ENCODE results near the gene PCDHGA11.
"Not testable (repeated sequence)": the region's sequence is repeated elsewhere in the genome, so short reads cannot be mapped to it uniquely, and the experiment has no call there.

PCDHGA11 gene

DNA sequence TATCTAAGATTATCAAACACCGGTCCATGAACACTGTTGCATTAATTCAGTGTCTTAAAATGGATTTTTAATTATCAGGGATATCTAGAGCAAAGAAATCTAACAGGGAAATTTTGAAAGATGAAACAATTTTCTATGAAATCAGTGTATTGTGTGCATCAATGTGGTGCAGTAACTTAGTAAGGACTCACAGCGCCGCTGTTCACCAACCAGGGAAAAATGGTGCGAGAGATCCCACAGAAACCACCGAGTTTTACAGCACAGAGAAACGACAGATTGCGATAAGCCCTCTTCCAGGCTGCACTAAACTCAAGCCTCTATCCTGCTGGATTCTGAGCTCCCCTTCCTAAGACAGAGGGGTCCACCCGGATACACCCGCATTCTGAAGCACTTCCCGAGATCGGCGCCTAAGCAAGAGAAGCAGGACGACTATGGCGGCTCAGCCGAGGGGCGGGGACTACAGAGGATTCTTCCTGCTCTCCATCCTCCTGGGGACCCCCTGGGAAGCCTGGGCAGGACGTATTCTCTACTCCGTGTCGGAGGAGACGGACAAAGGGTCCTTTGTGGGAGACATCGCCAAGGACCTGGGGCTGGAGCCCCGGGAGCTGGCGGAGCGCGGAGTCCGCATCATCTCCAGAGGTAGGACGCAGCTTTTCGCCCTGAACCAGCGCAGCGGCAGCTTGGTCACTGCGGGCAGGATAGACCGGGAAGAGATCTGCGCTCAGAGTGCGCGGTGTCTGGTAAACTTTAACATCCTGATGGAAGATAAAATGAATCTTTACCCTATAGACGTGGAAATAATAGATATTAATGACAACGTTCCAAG is 38.2 kb upstream of the PCDHGA11 start, which contains the start of gene PCDHGA7:
Gene PCDHGA7, plus strand, starts transcription at position 274 of the 826 bp plus-strand sequence. Its CDS starts 158 bp downstream, at position 432.
- DNase-seq (ENCODE audit: extremely low read depth, insufficient read length) = no peak
- TF ChIP-seq CTCF (IDR thresholded peaks at IDR 0.05; ENCODE audit: insufficient read depth, low read length, poor library complexity, severe bottlenecking) = no peak
- Histone ChIP-seq H3K36me3 (ENCODE audit: control insufficient read depth, insufficient read depth, low read length) (no peaks in the 10 kb centered on the region), H3K4me3 (replicated peaks; ENCODE audit: low read depth, low read length) (no peak within 1 kb of the TSS), H3K27me3 (replicated peaks; ENCODE audit: control insufficient read depth, insufficient read depth, low read length) (no peaks in the 10 kb centered on the region)

DNA sequence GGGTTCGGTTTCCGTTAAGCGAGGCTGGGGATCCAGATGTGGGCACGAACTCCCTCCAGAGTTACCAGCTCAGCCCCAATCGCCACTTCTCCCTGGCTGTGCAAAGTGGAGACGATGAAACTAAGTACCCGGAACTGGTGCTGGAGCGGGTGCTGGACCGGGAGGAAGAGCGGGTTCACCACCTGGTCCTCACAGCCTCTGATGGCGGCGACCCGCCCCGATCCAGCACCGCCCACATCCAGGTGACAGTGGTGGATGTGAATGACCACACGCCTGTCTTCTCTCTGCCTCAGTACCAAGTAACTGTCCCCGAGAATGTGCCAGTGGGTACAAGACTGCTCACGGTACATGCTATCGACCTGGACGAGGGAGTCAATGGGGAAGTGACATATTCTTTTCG is 37.5 kb upstream of the PCDHGA11 start:
- DNase-seq (ENCODE audit: extremely low read depth, insufficient read length) = no peak
- TF ChIP-seq CTCF (IDR thresholded peaks at IDR 0.05; ENCODE audit: insufficient read depth, low read length, poor library complexity, severe bottlenecking) = no peak
- no peaks in the 10 kb centered on the region for H3K36me3 ChIP-seq (ENCODE audit: control insufficient read depth, insufficient read depth, low read length)
- no peak overlapping the region for H3K4me3 ChIP-seq (replicated peaks; ENCODE audit: low read depth, low read length)
- H3K27me3 ChIP-seq (replicated peaks; ENCODE audit: control insufficient read depth, insufficient read depth, low read length) = no peaks in the 10 kb centered on the region

GRCh38 chr5:141384471-141385267 is 36.2 kb upstream of the PCDHGA11 start:
- no peak for DNase-seq (ENCODE audit: extremely low read depth, insufficient read length)
- no peaks in the 10 kb centered on the region for H3K27me3 ChIP-seq (replicated peaks; ENCODE audit: control insufficient read depth, insufficient read depth, low read length)
- no peak for TF ChIP-seq CTCF (IDR thresholded peaks at IDR 0.05; ENCODE audit: insufficient read depth, low read length, poor library complexity, severe bottlenecking)
- no peaks in the 10 kb centered on the region for H3K36me3 ChIP-seq (ENCODE audit: control insufficient read depth, insufficient read depth, low read length)
- H3K4me3 ChIP-seq (replicated peaks; ENCODE audit: low read depth, low read length) = no peak overlapping the region

- DNase-seq (ENCODE audit: extremely low read depth, insufficient read length); H3K4me3 ChIP-seq (replicated peaks; ENCODE audit: low read depth, low read length); H3K36me3 ChIP-seq (ENCODE audit: control insufficient read depth, insufficient read depth, low read length); H3K27me3 ChIP-seq (replicated peaks; ENCODE audit: control insufficient read depth, insufficient read depth, low read length): not testable (repeated sequence)
These were observed 33.1 kb upstream of the PCDHGA11 start, which contains the start of gene PCDHGB4 for GRCh38 chr5:141387557-141388311. Gene PCDHGB4, plus strand, starts transcription at chr5:141387698. Its CDS starts 187 bp downstream, at chr5:141387885.

DNA sequence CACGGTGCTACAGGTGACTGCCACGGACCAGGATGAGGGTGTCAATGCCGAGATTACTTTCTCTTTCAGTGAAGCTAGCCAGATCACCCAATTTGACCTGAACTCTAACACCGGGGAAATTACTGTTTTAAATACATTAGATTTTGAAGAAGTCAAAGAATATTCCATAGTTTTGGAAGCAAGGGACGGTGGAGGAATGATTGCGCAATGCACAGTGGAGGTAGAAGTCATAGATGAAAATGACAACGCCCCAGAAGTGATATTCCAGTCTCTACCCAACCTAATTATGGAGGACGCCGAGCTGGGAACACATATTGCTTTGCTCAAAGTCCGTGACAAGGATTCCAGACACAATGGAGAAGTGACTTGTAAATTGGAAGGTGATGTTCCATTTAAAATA is 32.2 kb upstream of the PCDHGA11 start:
- TF ChIP-seq CTCF (IDR thresholded peaks at IDR 0.05; ENCODE audit: insufficient read depth, low read length, poor library complexity, severe bottlenecking) = no peak
- no peaks in the 10 kb centered on the region for H3K36me3 ChIP-seq (ENCODE audit: control insufficient read depth, insufficient read depth, low read length)
- H3K27me3 ChIP-seq (replicated peaks; ENCODE audit: control insufficient read depth, insufficient read depth, low read length) = no peaks in the 10 kb centered on the region
- H3K4me3 ChIP-seq (replicated peaks; ENCODE audit: low read depth, low read length) = no peak overlapping the region
- DNase-seq (ENCODE audit: extremely low read depth, insufficient read length) = no peak
